ENCODE results near the gene PPP3CA.

The PPP3CA gene

DNA sequence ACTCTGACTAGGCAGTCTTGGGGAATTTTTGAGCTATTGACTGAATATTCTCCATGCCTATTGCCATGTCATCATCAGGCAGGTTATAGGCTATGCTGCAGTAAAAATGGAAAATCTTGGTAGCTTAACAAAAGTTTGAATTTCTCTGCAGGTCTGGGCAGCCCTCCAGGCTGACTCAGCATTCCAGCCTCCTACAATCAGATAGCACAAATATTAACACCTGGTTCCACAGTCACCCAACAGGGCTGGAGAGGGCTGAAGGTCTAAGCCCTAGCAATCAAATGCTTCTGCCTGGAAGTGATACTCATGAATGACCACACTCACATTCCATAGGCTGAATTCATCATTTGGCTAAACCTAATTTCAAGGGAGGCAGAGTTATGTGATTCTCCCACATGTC lies 9.6 kb upstream of the PPP3CA start:
- no peak for TF ChIP-seq BHLHE40 (IDR thresholded peaks at IDR 0.05; ENCODE audit: borderline replicate concordance)
- TF ChIP-seq NFRKB (IDR thresholded peaks at IDR 0.05), result no peak
- TF ChIP-seq SP1 (IDR thresholded peaks at IDR 0.05), result no peak
- no peak for TF ChIP-seq FOXA1 (IDR thresholded peaks at IDR 0.05)
- TF ChIP-seq L3MBTL2 (conservative IDR thresholded peaks at IDR 0.05), result no peak
- TF ChIP-seq LEF1 (IDR thresholded peaks at IDR 0.05; ENCODE audit: borderline replicate concordance), result no peak
- no peak for TF ChIP-seq ARNT (IDR thresholded peaks at IDR 0.05)
- TF ChIP-seq TARDBP (IDR thresholded peaks at IDR 0.05), result no peak
- no peak for TF ChIP-seq FOXK2 (IDR thresholded peaks at IDR 0.05)
- no peak for TF ChIP-seq PKNOX1 (IDR thresholded peaks at IDR 0.05)
- no peak for TF ChIP-seq ZNF384 (IDR thresholded peaks at IDR 0.05)
- no peak for TF ChIP-seq HDGF (IDR thresholded peaks at IDR 0.05; ENCODE audit: borderline replicate concordance)
- no peak for TF ChIP-seq CTBP1 (IDR thresholded peaks at IDR 0.05; ENCODE audit: borderline replicate concordance)
- TF ChIP-seq SUZ12 (IDR thresholded peaks at IDR 0.05), result no peak
- TF ChIP-seq ELF4 (IDR thresholded peaks at IDR 0.05), result no peak
- no peak for TF ChIP-seq FOXM1 (IDR thresholded peaks at IDR 0.05; ENCODE audit: borderline replicate concordance)
- ChIA-PET CTCF (no interaction called here), POLR2A (interaction anchor here (1.1 kb wide), 1 partner anchor 9 kb away, joined by 7 read pairs; the partner anchor contains the start of gene PPP3CA)
- DNase-seq (ENCODE audit: extremely low spot score), result no peak

DNA sequence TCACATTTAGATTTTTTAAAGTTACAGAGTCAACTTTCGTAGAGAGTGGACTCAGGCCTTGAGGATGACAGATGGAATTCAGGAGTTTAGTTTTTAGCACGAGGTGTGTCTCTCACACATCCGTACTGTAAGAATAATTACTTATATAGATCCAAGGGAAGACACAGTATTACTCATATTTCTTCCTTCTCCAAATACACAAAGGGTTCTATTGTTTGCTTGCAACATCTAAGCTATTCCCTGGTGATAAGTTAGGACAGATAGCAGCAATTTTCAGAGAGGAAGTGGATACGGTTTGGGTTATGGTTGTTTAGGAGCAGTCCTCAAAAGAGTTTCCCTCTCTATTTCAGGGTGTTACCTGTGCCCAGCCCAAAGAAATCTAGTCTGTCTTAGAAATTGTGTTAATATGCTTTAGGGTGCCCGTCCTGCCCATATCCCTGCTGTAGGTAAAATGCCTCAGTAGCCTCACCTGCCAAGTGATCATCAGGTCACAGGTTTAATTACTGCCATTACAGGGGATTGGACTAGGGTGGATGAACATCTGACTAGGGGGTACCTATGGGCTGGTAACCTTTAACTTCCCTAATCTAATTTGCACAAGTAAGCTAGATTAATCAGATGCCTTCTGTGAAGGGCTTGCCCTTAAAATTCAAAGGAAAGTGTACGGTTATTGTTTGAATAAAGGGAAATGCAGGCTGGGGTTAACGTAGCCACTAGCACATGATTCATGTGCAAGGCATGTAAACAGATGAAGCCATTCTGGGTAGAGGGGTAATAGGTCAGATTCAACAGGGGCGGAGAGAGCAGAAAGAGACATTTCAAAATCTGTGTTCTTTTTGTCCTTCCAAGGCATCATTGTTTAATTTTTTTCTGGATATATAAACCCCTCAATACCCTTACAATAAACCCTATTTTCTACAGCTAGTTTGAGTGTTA lies 8.7 kb upstream of the PPP3CA start:
- DNase-seq (ENCODE audit: extremely low spot score), result no peak
- no peak for TF ChIP-seq ELF4 (IDR thresholded peaks at IDR 0.05)
- no peak for TF ChIP-seq BHLHE40 (IDR thresholded peaks at IDR 0.05; ENCODE audit: borderline replicate concordance)
- TF ChIP-seq L3MBTL2 (conservative IDR thresholded peaks at IDR 0.05), result no peak
- no peak for TF ChIP-seq LEF1 (IDR thresholded peaks at IDR 0.05; ENCODE audit: borderline replicate concordance)
- no peak for TF ChIP-seq FOXK2 (IDR thresholded peaks at IDR 0.05)
- no peak for TF ChIP-seq CTBP1 (IDR thresholded peaks at IDR 0.05; ENCODE audit: borderline replicate concordance)
- TF ChIP-seq ZNF384 (IDR thresholded peaks at IDR 0.05), result no peak
- no peak for TF ChIP-seq FOXA1 (IDR thresholded peaks at IDR 0.05)
- no peak for TF ChIP-seq SP1 (IDR thresholded peaks at IDR 0.05)
- TF ChIP-seq ARNT (IDR thresholded peaks at IDR 0.05), result no peak
- TF ChIP-seq HDGF (IDR thresholded peaks at IDR 0.05; ENCODE audit: borderline replicate concordance), result no peak
- no peak for TF ChIP-seq PKNOX1 (IDR thresholded peaks at IDR 0.05)
- ChIA-PET CTCF (interaction anchor here (0.5 kb wide), 1 partner anchor 64 kb away, joined by 3 read pairs; no protein-coding TSS in a partner anchor), POLR2A (interaction anchor here (1.1 kb wide), 1 partner anchor 9 kb away, joined by 7 read pairs; the partner anchor contains the start of gene PPP3CA)

- ChIA-PET CTCF (no interaction called here), POLR2A (no interaction called here)
- no peak for DNase-seq (ENCODE audit: extremely low spot score)
- TF ChIP-seq ARNT (IDR thresholded peaks at IDR 0.05), result no peak
Measured at GRCh38 chr4:101355246-101355645, 7.9 kb upstream of the PPP3CA start.

DNA sequence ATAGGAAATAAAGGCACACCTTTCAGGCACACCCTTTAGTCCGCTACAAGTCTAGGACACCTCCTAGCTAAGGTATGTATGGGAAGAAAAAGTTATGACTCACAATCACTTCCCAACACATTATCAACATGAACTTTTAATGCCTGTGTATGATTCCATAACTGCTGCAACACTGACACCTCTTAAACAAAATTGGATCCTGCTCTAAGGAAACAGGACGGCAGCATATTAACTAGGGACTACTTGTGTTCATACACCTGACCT lies 2.4 kb upstream of the PPP3CA start:
- CTCF ChIA-PET, result no interaction called here
- TF ChIP-seq SUZ12 (IDR thresholded peaks at IDR 0.05), result no peak
- TF ChIP-seq CTBP1 (IDR thresholded peaks at IDR 0.05; ENCODE audit: borderline replicate concordance), result no peak
- no peak for TF ChIP-seq FOXK2 (IDR thresholded peaks at IDR 0.05)
- TF ChIP-seq ZNF384 (IDR thresholded peaks at IDR 0.05), result no peak
- no peak for TF ChIP-seq PKNOX1 (IDR thresholded peaks at IDR 0.05)
- POLR2A ChIA-PET, result no interaction called here
- no peak for DNase-seq (ENCODE audit: extremely low spot score)

- CTCF ChIA-PET, result no interaction called here
Measured at GRCh38 chr4:101348995-101349800, 1.9 kb upstream of the PPP3CA start.

DNA sequence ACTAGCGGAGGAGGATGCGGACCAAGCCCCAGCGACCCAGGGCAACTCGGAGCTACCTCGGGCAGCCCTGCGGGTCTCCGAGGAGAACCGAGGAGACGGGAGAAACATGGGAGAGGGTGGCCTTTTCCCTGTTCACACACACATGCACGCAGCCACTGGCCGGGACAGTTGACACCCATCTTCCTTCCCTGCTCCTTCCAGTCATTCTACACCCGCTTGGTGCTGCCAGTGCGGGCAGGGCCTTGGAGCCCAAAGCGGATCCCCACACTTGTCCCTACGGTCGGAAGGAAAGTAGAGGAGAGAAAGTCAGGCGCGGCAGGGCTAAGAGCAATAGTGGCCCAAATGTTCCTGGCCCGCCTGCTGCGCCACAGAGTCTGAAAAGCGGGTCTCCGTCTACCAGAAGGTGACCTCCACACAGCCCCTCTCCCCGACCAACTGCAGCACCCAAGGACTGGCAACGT lies 1.1 kb upstream of the PPP3CA start:
- POLR2A ChIA-PET, result interaction anchor here (0.9 to 1.9 kb wide), 5 partner anchors 8 to 215 kb away, joined by 3 to 7 read pairs (median 4); no protein-coding TSS in a partner anchor
- CTCF ChIA-PET, result no interaction called here
- peak; percentile 44 for DNase-seq (ENCODE audit: extremely low spot score)
- TF ChIP-seq ARNT (IDR thresholded peaks at IDR 0.05) (no peak), LEF1 (IDR thresholded peaks at IDR 0.05; ENCODE audit: borderline replicate concordance) (no peak), FOXA1 (IDR thresholded peaks at IDR 0.05) (no peak), ZNF384 (IDR thresholded peaks at IDR 0.05) (no peak), BHLHE40 (IDR thresholded peaks at IDR 0.05; ENCODE audit: borderline replicate concordance) (no peak), L3MBTL2 (conservative IDR thresholded peaks at IDR 0.05) (no peak), SP1 (IDR thresholded peaks at IDR 0.05) (no peak), ELF4 (IDR thresholded peaks at IDR 0.05) (no peak), FOXK2 (IDR thresholded peaks at IDR 0.05) (no peak), HDGF (IDR thresholded peaks at IDR 0.05; ENCODE audit: borderline replicate concordance) (no peak), TARDBP (IDR thresholded peaks at IDR 0.05) (no peak), PKNOX1 (IDR thresholded peaks at IDR 0.05) (no peak), NFRKB (IDR thresholded peaks at IDR 0.05) (no peak)

More at GRCh38 chr4:101348995-101349800, 1.9 kb upstream of the PPP3CA start:
- POLR2A ChIA-PET, result interaction anchor here (1.0 kb wide), 1 partner anchor 216 kb away, joined by 4 read pairs; no protein-coding TSS in a partner anchor
- no peak for TF ChIP-seq ELF4 (IDR thresholded peaks at IDR 0.05)
- no peak for TF ChIP-seq TARDBP (IDR thresholded peaks at IDR 0.05)
- no peak for TF ChIP-seq FOXA1 (IDR thresholded peaks at IDR 0.05)
- no peak for TF ChIP-seq ARNT (IDR thresholded peaks at IDR 0.05)
- no peak for TF ChIP-seq FOXM1 (IDR thresholded peaks at IDR 0.05; ENCODE audit: borderline replicate concordance)
- no peak for TF ChIP-seq L3MBTL2 (conservative IDR thresholded peaks at IDR 0.05)
- TF ChIP-seq LEF1 (IDR thresholded peaks at IDR 0.05; ENCODE audit: borderline replicate concordance), result no peak
- TF ChIP-seq BHLHE40 (IDR thresholded peaks at IDR 0.05; ENCODE audit: borderline replicate concordance), result no peak
- no peak for TF ChIP-seq NFRKB (IDR thresholded peaks at IDR 0.05)
- TF ChIP-seq SUZ12 (IDR thresholded peaks at IDR 0.05), result no peak
- no peak for DNase-seq (ENCODE audit: extremely low spot score)

Data from HEK293T (cell line).